Measurements from ENCODE around the gene PKIG. TPM values are rescaled to one million over a fixed set of nuclear protein-coding genes. Genes with fewer than 3 reads are reported as not detected.
A peak's percentile ranks its signal among the peaks of the same experiment; 100 is the strongest.

Gene PKIG
- 39.9 TPM for polyA plus RNA-seq (2013, experiment 1 of 2)
- polyA plus RNA-seq (2013, experiment 2 of 2) = 48.4 TPM

DNA sequence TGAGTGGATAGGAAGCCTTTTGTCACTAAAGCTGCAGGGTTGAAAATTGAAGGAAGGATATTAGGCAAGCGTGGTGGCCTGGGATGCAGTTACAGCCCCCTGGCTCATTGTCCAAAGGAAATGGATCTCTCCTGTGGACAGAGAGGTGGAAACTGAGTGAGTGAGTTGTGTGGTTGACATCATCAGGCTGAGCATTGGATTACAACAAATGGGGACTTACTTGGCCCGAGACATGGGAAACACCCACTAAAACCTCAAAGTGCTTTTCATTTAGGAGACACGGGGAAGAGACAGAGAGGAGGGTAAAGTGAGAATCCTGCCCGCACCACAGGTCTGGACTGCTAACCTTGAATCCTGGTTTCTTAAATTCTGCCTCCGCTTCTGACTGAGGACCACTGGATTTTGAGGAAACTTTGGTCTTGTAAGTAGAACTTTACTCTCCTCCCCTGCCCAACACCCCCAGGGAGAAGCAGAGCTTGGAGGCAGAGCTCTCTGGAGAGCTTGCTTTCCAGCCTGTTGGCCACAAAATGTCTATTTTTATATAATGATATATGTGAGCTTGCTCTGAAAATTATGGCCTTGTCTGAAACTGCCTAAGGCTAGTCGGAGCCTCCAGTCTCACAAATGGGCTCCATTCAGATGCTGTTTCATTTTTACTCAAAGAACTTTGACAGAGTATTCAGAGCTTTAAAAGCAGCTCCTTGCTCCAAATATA is at the start of gene PKIG:
Gene PKIG, plus strand, starts transcription at position 269 of the 715 bp plus-strand sequence. CDS start 31,978 bp downstream, outside the sequence.
- peaks cover 24% of the 10 kb centered on the region for H3K4me1 ChIP-seq (ENCODE audit: insufficient read depth, low read length)
- H3K9ac ChIP-seq (ENCODE audit: low read depth, low read length) = no peak within 1 kb of the TSS
- no peak within 1 kb of the TSS; the same call in 1 of the 2 replicates for H3K4me3 ChIP-seq (ENCODE audit: low read length)
- no peak within 1 kb of the TSS for H3K27ac ChIP-seq (ENCODE audit: low read depth, low read length)
- no peaks in the 10 kb centered on the region for H3K27me3 ChIP-seq (ENCODE audit: insufficient read depth, low read length)
- no peaks in the 10 kb centered on the region for H3K36me3 ChIP-seq (ENCODE audit: insufficient read depth, low read length)
- 77% methylated on average over 6 of the region's 6 CpGs for WGBS
- no peaks in the 10 kb centered on the region for H3K9me3 ChIP-seq (ENCODE audit: insufficient read depth, low read depth, low read length)

DNA sequence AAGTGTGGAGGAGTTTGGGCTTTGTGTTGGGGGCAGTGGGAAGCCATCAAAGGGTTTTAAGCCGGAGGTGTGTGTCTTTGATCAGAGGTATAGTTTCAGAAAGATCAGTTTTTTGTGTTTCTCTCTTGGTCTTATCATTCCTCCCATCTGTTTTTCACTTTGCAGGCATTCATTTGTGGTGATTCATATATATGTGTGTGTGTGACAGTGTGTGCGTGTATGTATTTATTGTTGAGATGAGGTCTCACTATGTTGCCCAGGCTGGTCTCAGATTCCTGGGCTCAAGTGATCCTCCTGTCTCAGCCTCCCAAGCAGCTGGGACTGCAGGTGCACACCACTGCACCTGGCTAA is 49.4 kb upstream of the PKIG start:
- peak overlapping the region; percentile 15; the same call in 1 of the 2 replicates for H3K9ac ChIP-seq (ENCODE audit: low read depth, low read length)

DNA sequence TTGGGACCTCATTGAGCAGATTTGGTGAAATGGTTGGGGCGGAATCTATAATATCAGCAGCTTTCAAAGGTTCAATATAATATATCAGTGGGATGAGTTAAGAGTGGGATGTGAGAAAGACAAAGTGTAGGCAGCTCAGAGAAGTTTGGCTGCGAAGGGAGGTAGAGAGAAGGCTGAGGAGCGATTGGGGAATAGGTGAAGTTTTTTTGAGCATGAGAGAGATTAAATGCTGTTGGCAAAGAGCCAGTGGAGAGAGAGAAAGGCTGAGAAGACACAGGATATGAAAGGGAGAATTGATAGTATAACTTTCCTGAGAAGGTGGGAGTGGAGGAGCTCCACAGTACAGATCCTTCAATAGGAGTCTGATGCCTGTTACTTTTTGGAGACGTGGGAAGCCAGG is 48.5 kb upstream of the PKIG start:
- Histone ChIP-seq H3K36me3 (ENCODE audit: insufficient read depth, low read length) (no peaks in the 10 kb centered on the region), H3K27me3 (ENCODE audit: insufficient read depth, low read length) (no peaks in the 10 kb centered on the region), H3K9ac (ENCODE audit: low read depth, low read length) (no peak overlapping the region), H3K27ac (ENCODE audit: low read depth, low read length) (no peak overlapping the region), H3K4me3 (ENCODE audit: low read length) (no peak overlapping the region), H3K9me3 (ENCODE audit: insufficient read depth, low read depth, low read length) (no peaks in the 10 kb centered on the region), H3K4me1 (ENCODE audit: insufficient read depth, low read length) (peaks cover 5% of the 10 kb centered on the region; the same call in 1 of the 2 replicates)
- WGBS = 92% methylated on average over 4 of the region's 4 CpGs

More for the DNA sequence above, 49.4 kb upstream of the PKIG start:
- WGBS = 73% methylated on average over 2 of the region's 2 CpGs
- Histone ChIP-seq H3K9me3 (ENCODE audit: insufficient read depth, low read depth, low read length) (no peaks in the 10 kb centered on the region), H3K27me3 (ENCODE audit: insufficient read depth, low read length) (no peaks in the 10 kb centered on the region), H3K4me1 (ENCODE audit: insufficient read depth, low read length) (peaks cover 5% of the 10 kb centered on the region; the same call in 1 of the 2 replicates), H3K27ac (ENCODE audit: low read depth, low read length) (no peak overlapping the region), H3K4me3 (ENCODE audit: low read length) (peak overlapping the region; percentile 84), H3K36me3 (ENCODE audit: insufficient read depth, low read length) (no peaks in the 10 kb centered on the region)

DNA sequence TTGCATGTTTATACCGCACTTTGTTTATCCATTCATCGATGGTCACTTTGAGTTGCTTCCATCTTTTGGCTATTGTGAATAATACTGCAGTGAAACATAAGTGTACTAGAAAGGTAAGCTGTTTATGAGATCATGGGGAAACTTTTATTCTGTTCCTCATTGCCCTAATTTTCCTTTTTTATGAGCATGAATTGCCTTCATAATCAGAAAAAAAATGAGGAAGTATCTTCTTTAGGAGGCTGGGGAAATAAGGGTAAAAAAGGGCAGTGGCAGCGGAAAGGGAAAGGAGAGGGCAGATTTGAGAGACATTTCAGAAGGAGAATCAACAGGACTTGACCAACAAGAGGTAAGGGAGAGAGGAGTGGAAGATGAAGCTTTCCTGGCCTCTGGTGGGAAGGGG is 46.2 kb upstream of the PKIG start:
- Histone ChIP-seq H3K4me1 (ENCODE audit: insufficient read depth, low read length) (peaks cover 9% of the 10 kb centered on the region; the same call in 1 of the 2 replicates), H3K36me3 (ENCODE audit: insufficient read depth, low read length) (no peaks in the 10 kb centered on the region), H3K9ac (ENCODE audit: low read depth, low read length) (no peak overlapping the region), H3K9me3 (ENCODE audit: insufficient read depth, low read depth, low read length) (no peaks in the 10 kb centered on the region), H3K27me3 (ENCODE audit: insufficient read depth, low read length) (no peaks in the 10 kb centered on the region), H3K27ac (ENCODE audit: low read depth, low read length) (no peak overlapping the region), H3K4me3 (ENCODE audit: low read length) (no peak overlapping the region)
- 99% methylated on average over 3 of the region's 3 CpGs for WGBS

DNA sequence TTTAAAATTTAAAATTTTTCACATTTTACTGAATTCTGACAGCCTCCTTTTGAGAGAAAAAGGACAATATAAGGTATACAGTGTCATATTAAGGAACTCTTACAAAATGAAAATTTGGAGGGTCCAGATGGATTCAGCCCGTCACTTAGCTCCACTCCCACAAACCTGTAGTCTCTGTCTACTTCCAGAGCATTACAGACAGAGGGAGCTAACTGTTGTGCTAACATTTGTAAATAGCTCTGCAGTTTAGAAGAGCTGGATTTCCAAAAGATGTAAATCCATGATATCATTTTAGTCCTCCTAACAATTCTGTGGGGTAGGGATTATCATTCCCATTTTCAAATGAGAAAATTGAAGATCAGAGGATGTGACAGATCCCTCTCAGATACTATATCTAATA is 44.4 kb upstream of the PKIG start:
- H3K36me3 ChIP-seq (ENCODE audit: insufficient read depth, low read length) = no peaks in the 10 kb centered on the region
- H3K27me3 ChIP-seq (ENCODE audit: insufficient read depth, low read length) = no peaks in the 10 kb centered on the region
- no peaks in the 10 kb centered on the region for H3K9me3 ChIP-seq (ENCODE audit: insufficient read depth, low read depth, low read length)
- WGBS = 86% methylated on average over 1 of the region's 1 CpG
- H3K4me1 ChIP-seq (ENCODE audit: insufficient read depth, low read length) = 0 out of 2 replicates have a peak, but pooled peaks cover 6% of the 10 kb centered on the region
- H3K4me3 ChIP-seq (ENCODE audit: low read length) = no peak overlapping the region
- H3K9ac ChIP-seq (ENCODE audit: low read depth, low read length) = no peak overlapping the region
- H3K27ac ChIP-seq (ENCODE audit: low read depth, low read length) = no peak overlapping the region

DNA sequence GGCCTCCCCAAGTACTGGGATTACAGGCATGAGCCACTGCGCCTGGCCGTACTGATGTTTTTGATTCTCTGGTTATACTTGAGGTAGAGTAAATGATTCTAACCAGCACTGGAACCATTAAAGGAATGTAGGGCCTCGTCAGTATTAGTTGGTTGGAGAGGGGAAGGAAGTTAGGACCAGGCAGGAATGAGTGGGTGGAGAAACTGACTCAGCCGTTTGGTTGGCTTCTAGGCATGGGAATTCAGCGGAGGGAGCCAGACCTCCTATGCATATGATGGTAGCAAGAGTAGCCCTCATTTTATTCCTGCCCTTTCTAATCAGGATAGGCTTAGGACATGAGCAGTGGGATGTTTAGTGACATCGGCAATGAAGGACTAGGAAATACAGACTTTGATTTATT is 41.5 kb upstream of the PKIG start:
- WGBS = 77% methylated on average over 6 of the region's 6 CpGs

DNA sequence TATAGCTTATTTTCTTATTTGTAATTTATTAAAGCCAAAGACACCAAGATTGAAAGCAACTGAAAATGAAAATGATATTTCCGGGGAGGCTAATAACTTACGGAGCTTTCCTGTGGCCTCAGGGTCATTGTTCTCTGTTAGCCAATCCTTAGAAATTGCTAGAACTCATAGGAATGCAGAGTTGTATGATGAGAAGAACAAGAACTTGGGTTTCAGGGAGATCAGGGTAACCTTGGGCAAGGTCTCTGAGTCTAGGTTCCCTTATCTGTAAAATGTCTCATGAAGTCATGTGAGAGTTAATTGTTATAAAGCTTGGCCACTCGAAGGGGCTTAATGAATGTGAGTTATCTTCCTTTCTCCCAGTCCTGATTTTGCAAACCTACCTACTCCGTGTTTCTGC is 40.4 kb upstream of the PKIG start:
- H3K4me1 ChIP-seq (ENCODE audit: insufficient read depth, low read length) = 0 out of 2 replicates have a peak, but pooled peaks cover 6% of the 10 kb centered on the region
- H3K27ac ChIP-seq (ENCODE audit: low read depth, low read length) = no peak overlapping the region
- 95% methylated on average over 2 of the region's 4 CpGs for WGBS
- H3K4me3 ChIP-seq (ENCODE audit: low read length) = no peak overlapping the region
- H3K36me3 ChIP-seq (ENCODE audit: insufficient read depth, low read length) = no peaks in the 10 kb centered on the region
- no peak overlapping the region for H3K9ac ChIP-seq (ENCODE audit: low read depth, low read length)
- H3K9me3 ChIP-seq (ENCODE audit: insufficient read depth, low read depth, low read length) = no peaks in the 10 kb centered on the region
- H3K27me3 ChIP-seq (ENCODE audit: insufficient read depth, low read length) = no peaks in the 10 kb centered on the region

More for the DNA sequence above, 41.5 kb upstream of the PKIG start:
- Histone ChIP-seq H3K9ac (ENCODE audit: low read depth, low read length) (no peak overlapping the region), H3K27ac (ENCODE audit: low read depth, low read length) (no peak overlapping the region), H3K27me3 (ENCODE audit: insufficient read depth, low read length) (no peaks in the 10 kb centered on the region), H3K4me3 (ENCODE audit: low read length) (no peak overlapping the region), H3K9me3 (ENCODE audit: insufficient read depth, low read depth, low read length) (no peaks in the 10 kb centered on the region), H3K36me3 (ENCODE audit: insufficient read depth, low read length) (no peaks in the 10 kb centered on the region), H3K4me1 (ENCODE audit: insufficient read depth, low read length) (0 out of 2 replicates have a peak, but pooled peaks cover 6% of the 10 kb centered on the region)

DNA sequence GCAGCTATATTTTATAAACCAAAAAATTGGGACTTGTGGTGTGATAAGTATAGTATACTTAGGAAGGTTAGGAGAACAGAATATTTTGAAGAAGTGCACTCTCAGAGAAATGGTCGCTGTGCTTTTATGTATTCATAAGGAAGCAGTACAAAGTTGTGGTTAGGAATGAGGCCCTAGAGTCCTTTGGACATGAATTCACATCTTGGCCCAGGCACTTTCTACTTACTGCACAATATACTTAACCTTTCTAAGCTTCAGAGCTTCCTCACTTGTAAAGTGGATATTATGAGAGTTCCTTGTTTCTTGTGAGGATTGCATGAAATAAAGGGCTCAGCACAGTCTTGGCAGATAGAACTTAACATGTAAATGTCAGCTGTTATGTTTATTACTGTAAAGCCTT is 39.5 kb upstream of the PKIG start:
- no peak overlapping the region for H3K27ac ChIP-seq (ENCODE audit: low read depth, low read length)
- H3K27me3 ChIP-seq (ENCODE audit: insufficient read depth, low read length) = no peaks in the 10 kb centered on the region
- H3K9ac ChIP-seq (ENCODE audit: low read depth, low read length) = no peak overlapping the region
- H3K4me3 ChIP-seq (ENCODE audit: low read length) = no peak overlapping the region
- no peaks in the 10 kb centered on the region for H3K36me3 ChIP-seq (ENCODE audit: insufficient read depth, low read length)
- 91% methylated on average over 1 of the region's 1 CpG for WGBS
- H3K4me1 ChIP-seq (ENCODE audit: insufficient read depth, low read length) = 0 out of 2 replicates have a peak, but pooled peaks cover 6% of the 10 kb centered on the region
- no peaks in the 10 kb centered on the region for H3K9me3 ChIP-seq (ENCODE audit: insufficient read depth, low read depth, low read length)

DNA sequence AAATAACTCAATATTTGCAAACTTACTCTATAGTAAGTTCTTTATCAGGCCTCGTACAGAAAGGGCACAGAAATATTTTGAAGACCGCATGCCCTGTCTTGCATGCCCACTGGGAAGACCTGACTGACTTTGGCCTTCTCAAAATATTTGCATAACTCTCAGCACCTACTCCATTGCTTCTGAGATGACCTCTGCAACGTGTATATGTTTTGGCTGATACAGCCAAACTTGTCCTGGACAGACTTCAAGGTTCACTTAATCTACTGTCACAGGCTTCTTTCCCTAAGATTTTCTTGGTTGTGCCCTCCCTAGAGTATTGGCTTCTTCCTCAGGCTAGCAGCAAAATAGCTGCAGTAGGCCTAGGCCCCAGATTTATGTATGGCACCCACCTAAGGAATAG is 39.0 kb upstream of the PKIG start:
- no peaks in the 10 kb centered on the region for H3K9me3 ChIP-seq (ENCODE audit: insufficient read depth, low read depth, low read length)
- H3K9ac ChIP-seq (ENCODE audit: low read depth, low read length) = no peak overlapping the region
- 94% methylated on average over 3 of the region's 3 CpGs for WGBS
- no peak overlapping the region for H3K4me3 ChIP-seq (ENCODE audit: low read length)
- 0 out of 2 replicates have a peak, but pooled peaks cover 10% of the 10 kb centered on the region for H3K4me1 ChIP-seq (ENCODE audit: insufficient read depth, low read length)
- H3K27me3 ChIP-seq (ENCODE audit: insufficient read depth, low read length) = no peaks in the 10 kb centered on the region
- no peaks in the 10 kb centered on the region for H3K36me3 ChIP-seq (ENCODE audit: insufficient read depth, low read length)
- no peak overlapping the region for H3K27ac ChIP-seq (ENCODE audit: low read depth, low read length)

DNA sequence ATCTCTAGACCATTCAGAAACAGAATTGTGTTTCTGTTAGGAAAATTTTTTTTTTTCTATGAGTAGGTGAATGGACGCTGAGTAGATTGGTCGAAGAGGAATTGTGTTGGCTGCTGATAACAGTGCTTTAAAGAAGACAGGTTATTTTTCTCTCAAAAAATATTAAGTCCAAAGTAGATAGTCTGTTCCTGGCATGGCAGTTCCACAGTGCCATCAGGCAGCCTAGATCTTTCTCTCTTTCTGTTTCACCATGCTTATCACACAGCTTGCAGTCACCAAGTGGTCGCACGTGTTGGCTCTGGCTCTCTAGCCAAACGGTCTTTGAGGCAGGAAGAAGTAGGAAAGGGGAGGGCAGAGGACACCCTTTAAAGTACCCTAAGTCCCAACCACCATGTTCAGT is 38.1 kb upstream of the PKIG start:
- no peaks in the 10 kb centered on the region for H3K9me3 ChIP-seq (ENCODE audit: insufficient read depth, low read depth, low read length)
- no peak overlapping the region for H3K9ac ChIP-seq (ENCODE audit: low read depth, low read length)
- no peaks in the 10 kb centered on the region for H3K36me3 ChIP-seq (ENCODE audit: insufficient read depth, low read length)
- no peaks in the 10 kb centered on the region for H3K27me3 ChIP-seq (ENCODE audit: insufficient read depth, low read length)
- H3K4me3 ChIP-seq (ENCODE audit: low read length) = no peak overlapping the region
- no peak overlapping the region for H3K27ac ChIP-seq (ENCODE audit: low read depth, low read length)
- 85% methylated on average over 5 of the region's 5 CpGs for WGBS
- 0 out of 2 replicates have a peak, but pooled peaks cover 10% of the 10 kb centered on the region for H3K4me1 ChIP-seq (ENCODE audit: insufficient read depth, low read length)

DNA sequence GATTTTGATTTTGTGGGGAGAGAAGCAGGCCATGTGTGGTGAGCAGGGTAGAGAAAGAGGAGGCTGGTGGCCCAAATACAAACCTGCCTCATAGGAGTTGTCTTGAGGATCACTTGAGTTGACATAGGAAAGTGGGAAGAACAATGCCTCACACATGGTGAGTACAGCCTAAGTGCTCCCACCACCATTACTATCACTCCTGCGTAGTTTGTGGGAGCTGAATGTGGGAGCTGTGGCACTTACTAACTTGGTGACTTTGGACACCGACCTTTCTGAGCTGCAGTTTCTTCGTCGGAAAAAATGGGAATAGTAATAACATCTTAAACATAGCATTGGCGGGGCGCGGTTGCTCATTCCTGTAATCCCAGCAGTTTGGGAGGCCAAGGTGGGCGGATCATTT is 35.0 kb upstream of the PKIG start:
- Histone ChIP-seq H3K4me1 (ENCODE audit: insufficient read depth, low read length) (0 out of 2 replicates have a peak, but pooled peaks cover 4% of the 10 kb centered on the region), H3K36me3 (ENCODE audit: insufficient read depth, low read length) (no peaks in the 10 kb centered on the region), H3K9me3 (ENCODE audit: insufficient read depth, low read depth, low read length) (no peaks in the 10 kb centered on the region), H3K9ac (ENCODE audit: low read depth, low read length) (no peak overlapping the region), H3K27ac (ENCODE audit: low read depth, low read length) (no peak overlapping the region), H3K4me3 (ENCODE audit: low read length) (no peak overlapping the region), H3K27me3 (ENCODE audit: insufficient read depth, low read length) (no peaks in the 10 kb centered on the region)
- 97% methylated on average over 8 of the region's 8 CpGs for WGBS

All from HUES64 (cell line).